Left ventricle myocardium inferior (tissue), 1 donor: ENCODE data around the gene NCOA1. TPM values are rescaled to one million over a fixed set of nuclear protein-coding genes. Genes with fewer than 3 reads are reported as not detected.

ENCODE experiments used
- DNase-seq: peaks from one replicate; pipeline ENCODE4 v3.0.0-alpha.2; 2020
- H3K27ac ChIP-seq: fragments of 200-600 bp; replicated peaks from 2 replicates; pipeline ENCODE4 v1.8.0; 2021
- H3K27me3 ChIP-seq: fragments of 200-600 bp; 2 replicates; pipeline ENCODE4 v1.8.0; 2021; ENCODE audit warnings: low read depth
- H3K36me3 ChIP-seq: fragments of 200-600 bp; 2 replicates; pipeline ENCODE4 v1.8.0; 2021
- H3K4me1 ChIP-seq: fragments of 200-600 bp; 2 replicates; pipeline ENCODE4 v1.8.0; 2021
- H3K4me3 ChIP-seq: fragments of 200-600 bp; 2 replicates; pipeline ENCODE4 v1.8.0; 2021; ENCODE audit warnings: mild to moderate bottlenecking, moderate library complexity
- H3K9me3 ChIP-seq: fragments of 200-600 bp; replicated peaks from 2 replicates; pipeline ENCODE4 v1.8.0; 2021
- intact Hi-C: fragments of 100-400 bp; cut with micrococcal nuclease; formaldehyde crosslinking; loops from one replicate; pipeline ENCODE4 v1.11.0; 2022
- total RNA-seq: library from RNA; stranded (reverse); fragmentation: NEBNext Ultra II Directional; extraction: Animal tissue kit (Norgen Biotek cat#: 25700); gene quantifications from one replicate; pipeline ENCODE4 v1.2.1, GENCODE V29; 2021
- TF ChIP-seq, protein P1 (sequence below): fragments of 200-600 bp; IDR thresholded peaks from 2 replicates; pipeline ENCODE4 v1.8.0; 2021; ENCODE audit warnings: antibody characterized with exemption, mild to moderate bottlenecking, borderline replicate concordance
- donor health status: DM: no; HTN: yes; CAD: no; lungs with severe emphysema.

The NCOA1 gene
- total RNA-seq, 1 donor from 2014 or later, result 26.9 TPM

- Histone ChIP-seq H3K27me3 (no peaks in the 10 kb centered on the region), H3K4me3 (peak overlapping the region; percentile 41), H3K27ac (peak overlapping the region; percentile 63), H3K36me3 (no peaks in the 10 kb centered on the region), H3K9me3 (no peaks in the 10 kb centered on the region), H3K4me1 (peaks cover 84% of the 10 kb centered on the region)
- no peak for DNase-seq
- intact Hi-C loops, result no loop called here
- TF ChIP-seq, protein P1, sequence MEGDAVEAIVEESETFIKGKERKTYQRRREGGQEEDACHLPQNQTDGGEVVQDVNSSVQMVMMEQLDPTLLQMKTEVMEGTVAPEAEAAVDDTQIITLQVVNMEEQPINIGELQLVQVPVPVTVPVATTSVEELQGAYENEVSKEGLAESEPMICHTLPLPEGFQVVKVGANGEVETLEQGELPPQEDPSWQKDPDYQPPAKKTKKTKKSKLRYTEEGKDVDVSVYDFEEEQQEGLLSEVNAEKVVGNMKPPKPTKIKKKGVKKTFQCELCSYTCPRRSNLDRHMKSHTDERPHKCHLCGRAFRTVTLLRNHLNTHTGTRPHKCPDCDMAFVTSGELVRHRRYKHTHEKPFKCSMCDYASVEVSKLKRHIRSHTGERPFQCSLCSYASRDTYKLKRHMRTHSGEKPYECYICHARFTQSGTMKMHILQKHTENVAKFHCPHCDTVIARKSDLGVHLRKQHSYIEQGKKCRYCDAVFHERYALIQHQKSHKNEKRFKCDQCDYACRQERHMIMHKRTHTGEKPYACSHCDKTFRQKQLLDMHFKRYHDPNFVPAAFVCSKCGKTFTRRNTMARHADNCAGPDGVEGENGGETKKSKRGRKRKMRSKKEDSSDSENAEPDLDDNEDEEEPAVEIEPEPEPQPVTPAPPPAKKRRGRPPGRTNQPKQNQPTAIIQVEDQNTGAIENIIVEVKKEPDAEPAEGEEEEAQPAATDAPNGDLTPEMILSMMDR, result no peak
These were observed 21.4 kb downstream of the NCOA1 start for GRCh38 chr2:24512404-24512803.

- Histone ChIP-seq H3K27me3 (no peaks in the 10 kb centered on the region), H3K4me3 (peak overlapping the region; percentile 41), H3K4me1 (peaks cover 84% of the 10 kb centered on the region), H3K36me3 (no peaks in the 10 kb centered on the region), H3K9me3 (no peaks in the 10 kb centered on the region), H3K27ac (peak overlapping the region; percentile 63)
- TF ChIP-seq, protein P1, result no peak
- intact Hi-C loops, result no loop called here
- DNase-seq, result no peak
These were observed 21.8 kb downstream of the NCOA1 start for GRCh38 chr2:24512831-24513230.

- Histone ChIP-seq H3K9me3 (no peaks in the 10 kb centered on the region), H3K36me3 (no peaks in the 10 kb centered on the region), H3K27ac (peak overlapping the region; percentile 63), H3K4me3 (peak overlapping the region; percentile 41), H3K4me1 (peaks cover 85% of the 10 kb centered on the region), H3K27me3 (no peaks in the 10 kb centered on the region)
- intact Hi-C loops, result no loop called here
- TF ChIP-seq, protein P1, result no peak
- DNase-seq, result no peak
These were observed 22.4 kb downstream of the NCOA1 start for GRCh38 chr2:24513281-24514071.

- H3K4me3 ChIP-seq, result no peak overlapping the region
- no peak for DNase-seq
- intact Hi-C loops, result no loop called here
- H3K9me3 ChIP-seq, result no peaks in the 10 kb centered on the region
- no peaks in the 10 kb centered on the region for H3K36me3 ChIP-seq
- TF ChIP-seq, protein P1, result no peak
- H3K4me1 ChIP-seq, result peaks cover 83% of the 10 kb centered on the region
- H3K27me3 ChIP-seq, result no peaks in the 10 kb centered on the region
- H3K27ac ChIP-seq, result no peak overlapping the region
These were observed 23.8 kb downstream of the NCOA1 start for GRCh38 chr2:24514820-24515219.

- Histone ChIP-seq H3K27me3 (no peaks in the 10 kb centered on the region), H3K4me1 (peaks cover 78% of the 10 kb centered on the region), H3K36me3 (no peaks in the 10 kb centered on the region), H3K27ac (no peak overlapping the region), H3K4me3 (no peak overlapping the region), H3K9me3 (no peaks in the 10 kb centered on the region)
- intact Hi-C loops, result no loop called here
- no peak for DNase-seq
- TF ChIP-seq, protein P1, result no peak
These were observed 24.3 kb downstream of the NCOA1 start for GRCh38 chr2:24515335-24515734.
